ENCODE measurements around the gene CCDC85A.
A peak's percentile ranks its signal among the peaks of the same experiment; 100 is the strongest.

Gene CCDC85A

DNA sequence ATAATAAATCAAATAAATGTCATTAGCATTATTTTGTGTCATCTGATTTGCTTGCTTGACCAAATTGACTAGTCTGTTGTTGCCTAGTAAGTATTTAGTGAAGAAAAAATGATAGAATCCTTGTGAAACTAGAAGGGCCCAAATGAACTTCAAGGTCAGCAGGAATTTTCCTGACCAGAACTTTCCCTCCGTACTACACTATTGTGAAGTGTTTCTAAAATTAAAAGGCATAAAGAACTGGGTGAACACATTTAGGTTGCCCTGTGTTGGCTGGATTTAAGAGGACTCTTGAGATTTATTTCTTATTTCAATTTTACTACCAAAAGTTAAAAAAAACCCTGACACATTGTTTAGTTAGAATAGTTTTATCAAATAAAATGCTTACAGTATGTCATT is 142.6 kb downstream of the CCDC85A start (continued):
- TF ChIP-seq, protein P1, sequence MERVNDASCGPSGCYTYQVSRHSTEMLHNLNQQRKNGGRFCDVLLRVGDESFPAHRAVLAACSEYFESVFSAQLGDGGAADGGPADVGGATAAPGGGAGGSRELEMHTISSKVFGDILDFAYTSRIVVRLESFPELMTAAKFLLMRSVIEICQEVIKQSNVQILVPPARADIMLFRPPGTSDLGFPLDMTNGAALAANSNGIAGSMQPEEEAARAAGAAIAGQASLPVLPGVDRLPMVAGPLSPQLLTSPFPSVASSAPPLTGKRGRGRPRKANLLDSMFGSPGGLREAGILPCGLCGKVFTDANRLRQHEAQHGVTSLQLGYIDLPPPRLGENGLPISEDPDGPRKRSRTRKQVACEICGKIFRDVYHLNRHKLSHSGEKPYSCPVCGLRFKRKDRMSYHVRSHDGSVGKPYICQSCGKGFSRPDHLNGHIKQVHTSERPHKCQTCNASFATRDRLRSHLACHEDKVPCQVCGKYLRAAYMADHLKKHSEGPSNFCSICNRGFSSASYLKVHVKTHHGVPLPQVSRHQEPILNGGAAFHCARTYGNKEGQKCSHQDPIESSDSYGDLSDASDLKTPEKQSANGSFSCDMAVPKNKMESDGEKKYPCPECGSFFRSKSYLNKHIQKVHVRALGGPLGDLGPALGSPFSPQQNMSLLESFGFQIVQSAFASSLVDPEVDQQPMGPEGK (CRISPR knock-in tag; IDR thresholded peaks at IDR 0.05; ENCODE audit: borderline replicate concordance) = no peak
- TF ChIP-seq ZNF8 (CRISPR knock-in tag; IDR thresholded peaks at IDR 0.05) (no peak), TOX (CRISPR knock-in tag; IDR thresholded peaks at IDR 0.05; ENCODE audit: borderline replicate concordance) (no peak), PPARA (CRISPR knock-in tag; IDR thresholded peaks at IDR 0.05; ENCODE audit: borderline replicate concordance) (no peak)

DNA sequence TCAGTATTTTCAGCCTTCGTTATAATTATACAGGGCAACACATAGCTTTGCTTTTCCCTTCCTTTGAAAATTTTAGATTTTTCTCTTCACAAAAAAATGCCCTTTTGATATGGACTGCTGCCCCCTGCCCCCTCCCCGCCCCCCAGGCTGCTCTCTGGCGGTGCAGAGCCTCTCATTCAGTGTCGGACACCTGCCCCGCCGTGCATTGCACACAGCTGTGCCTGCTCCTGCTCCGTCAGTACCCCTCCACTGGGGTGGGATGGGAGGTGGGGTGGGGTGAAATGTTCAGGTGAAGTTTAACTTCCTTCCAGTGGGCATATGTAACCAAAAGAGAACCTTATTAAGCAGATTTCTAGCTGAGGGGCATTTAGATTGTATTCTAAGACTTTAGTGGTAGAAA is 148.0 kb downstream of the CCDC85A start:
- no peak for ATAC-seq
- TF ChIP-seq, protein P2, sequence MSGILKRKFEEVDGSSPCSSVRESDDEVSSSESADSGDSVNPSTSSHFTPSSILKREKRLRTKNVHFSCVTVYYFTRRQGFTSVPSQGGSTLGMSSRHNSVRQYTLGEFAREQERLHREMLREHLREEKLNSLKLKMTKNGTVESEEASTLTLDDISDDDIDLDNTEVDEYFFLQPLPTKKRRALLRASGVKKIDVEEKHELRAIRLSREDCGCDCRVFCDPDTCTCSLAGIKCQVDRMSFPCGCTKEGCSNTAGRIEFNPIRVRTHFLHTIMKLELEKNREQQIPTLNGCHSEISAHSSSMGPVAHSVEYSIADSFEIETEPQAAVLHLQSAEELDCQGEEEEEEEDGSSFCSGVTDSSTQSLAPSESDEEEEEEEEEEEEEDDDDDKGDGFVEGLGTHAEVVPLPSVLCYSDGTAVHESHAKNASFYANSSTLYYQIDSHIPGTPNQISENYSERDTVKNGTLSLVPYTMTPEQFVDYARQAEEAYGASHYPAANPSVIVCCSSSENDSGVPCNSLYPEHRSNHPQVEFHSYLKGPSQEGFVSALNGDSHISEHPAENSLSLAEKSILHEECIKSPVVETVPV (CRISPR knock-in tag; IDR thresholded peaks at IDR 0.05) = no peak
- no peak for TF ChIP-seq ZNF70 (CRISPR knock-in tag; IDR thresholded peaks at IDR 0.05)
- no peak for TF ChIP-seq ESRRG (CRISPR knock-in tag; IDR thresholded peaks at IDR 0.05)
- no peak for TF ChIP-seq SNAI2 (CRISPR knock-in tag; IDR thresholded peaks at IDR 0.05)
- TF ChIP-seq ZNF565 (CRISPR knock-in tag; conservative IDR thresholded peaks at IDR 0.05; ENCODE audit: low read depth) = no peak
- TF ChIP-seq, protein P1 (CRISPR knock-in tag; IDR thresholded peaks at IDR 0.05; ENCODE audit: borderline replicate concordance) = no peak
- no peak for TF ChIP-seq TCF4 (CRISPR knock-in tag; IDR thresholded peaks at IDR 0.05; ENCODE audit: borderline replicate concordance)
- no peak for TF ChIP-seq PPARA (CRISPR knock-in tag; IDR thresholded peaks at IDR 0.05; ENCODE audit: borderline replicate concordance)
- TF ChIP-seq RARB (CRISPR knock-in tag; IDR thresholded peaks at IDR 0.05) = no peak
- no peak for TF ChIP-seq ZNF8 (CRISPR knock-in tag; IDR thresholded peaks at IDR 0.05)
- TF ChIP-seq, protein P3, sequence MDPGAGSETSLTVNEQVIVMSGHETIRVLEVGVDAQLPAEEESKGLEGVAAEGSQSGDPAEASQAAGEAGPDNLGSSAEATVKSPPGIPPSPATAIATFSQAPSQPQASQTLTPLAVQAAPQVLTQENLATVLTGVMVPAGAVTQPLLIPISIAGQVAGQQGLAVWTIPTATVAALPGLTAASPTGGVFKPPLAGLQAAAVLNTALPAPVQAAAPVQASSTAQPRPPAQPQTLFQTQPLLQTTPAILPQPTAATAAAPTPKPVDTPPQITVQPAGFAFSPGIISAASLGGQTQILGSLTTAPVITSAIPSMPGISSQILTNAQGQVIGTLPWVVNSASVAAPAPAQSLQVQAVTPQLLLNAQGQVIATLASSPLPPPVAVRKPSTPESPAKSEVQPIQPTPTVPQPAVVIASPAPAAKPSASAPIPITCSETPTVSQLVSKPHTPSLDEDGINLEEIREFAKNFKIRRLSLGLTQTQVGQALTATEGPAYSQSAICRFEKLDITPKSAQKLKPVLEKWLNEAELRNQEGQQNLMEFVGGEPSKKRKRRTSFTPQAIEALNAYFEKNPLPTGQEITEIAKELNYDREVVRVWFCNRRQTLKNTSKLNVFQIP (CRISPR knock-in tag; IDR thresholded peaks at IDR 0.05; ENCODE audit: borderline replicate concordance, low read depth) = no peak
- no peak for TF ChIP-seq BACH2 (CRISPR knock-in tag; IDR thresholded peaks at IDR 0.05; ENCODE audit: borderline replicate concordance)
- TF ChIP-seq OSR1 (CRISPR knock-in tag; IDR thresholded peaks at IDR 0.05) = no peak
- no peak for TF ChIP-seq ZFP30 (CRISPR knock-in tag; IDR thresholded peaks at IDR 0.05)
- TF ChIP-seq TOX (CRISPR knock-in tag; IDR thresholded peaks at IDR 0.05; ENCODE audit: borderline replicate concordance) = no peak
- TF ChIP-seq ZFP3 (CRISPR knock-in tag; IDR thresholded peaks at IDR 0.05) = no peak
- no peak for TF ChIP-seq ISL1 (CRISPR knock-in tag; IDR thresholded peaks at IDR 0.05)
- no peak for TF ChIP-seq ZC3H10 (CRISPR knock-in tag; IDR thresholded peaks at IDR 0.05)
- TF ChIP-seq, protein P4, sequence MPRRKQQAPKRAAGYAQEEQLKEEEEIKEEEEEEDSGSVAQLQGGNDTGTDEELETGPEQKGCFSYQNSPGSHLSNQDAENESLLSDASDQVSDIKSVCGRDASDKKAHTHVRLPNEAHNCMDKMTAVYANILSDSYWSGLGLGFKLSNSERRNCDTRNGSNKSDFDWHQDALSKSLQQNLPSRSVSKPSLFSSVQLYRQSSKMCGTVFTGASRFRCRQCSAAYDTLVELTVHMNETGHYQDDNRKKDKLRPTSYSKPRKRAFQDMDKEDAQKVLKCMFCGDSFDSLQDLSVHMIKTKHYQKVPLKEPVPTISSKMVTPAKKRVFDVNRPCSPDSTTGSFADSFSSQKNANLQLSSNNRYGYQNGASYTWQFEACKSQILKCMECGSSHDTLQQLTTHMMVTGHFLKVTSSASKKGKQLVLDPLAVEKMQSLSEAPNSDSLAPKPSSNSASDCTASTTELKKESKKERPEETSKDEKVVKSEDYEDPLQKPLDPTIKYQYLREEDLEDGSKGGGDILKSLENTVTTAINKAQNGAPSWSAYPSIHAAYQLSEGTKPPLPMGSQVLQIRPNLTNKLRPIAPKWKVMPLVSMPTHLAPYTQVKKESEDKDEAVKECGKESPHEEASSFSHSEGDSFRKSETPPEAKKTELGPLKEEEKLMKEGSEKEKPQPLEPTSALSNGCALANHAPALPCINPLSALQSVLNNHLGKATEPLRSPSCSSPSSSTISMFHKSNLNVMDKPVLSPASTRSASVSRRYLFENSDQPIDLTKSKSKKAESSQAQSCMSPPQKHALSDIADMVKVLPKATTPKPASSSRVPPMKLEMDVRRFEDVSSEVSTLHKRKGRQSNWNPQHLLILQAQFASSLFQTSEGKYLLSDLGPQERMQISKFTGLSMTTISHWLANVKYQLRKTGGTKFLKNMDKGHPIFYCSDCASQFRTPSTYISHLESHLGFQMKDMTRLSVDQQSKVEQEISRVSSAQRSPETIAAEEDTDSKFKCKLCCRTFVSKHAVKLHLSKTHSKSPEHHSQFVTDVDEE (CRISPR knock-in tag; IDR thresholded peaks at IDR 0.05) = no peak

DNA sequence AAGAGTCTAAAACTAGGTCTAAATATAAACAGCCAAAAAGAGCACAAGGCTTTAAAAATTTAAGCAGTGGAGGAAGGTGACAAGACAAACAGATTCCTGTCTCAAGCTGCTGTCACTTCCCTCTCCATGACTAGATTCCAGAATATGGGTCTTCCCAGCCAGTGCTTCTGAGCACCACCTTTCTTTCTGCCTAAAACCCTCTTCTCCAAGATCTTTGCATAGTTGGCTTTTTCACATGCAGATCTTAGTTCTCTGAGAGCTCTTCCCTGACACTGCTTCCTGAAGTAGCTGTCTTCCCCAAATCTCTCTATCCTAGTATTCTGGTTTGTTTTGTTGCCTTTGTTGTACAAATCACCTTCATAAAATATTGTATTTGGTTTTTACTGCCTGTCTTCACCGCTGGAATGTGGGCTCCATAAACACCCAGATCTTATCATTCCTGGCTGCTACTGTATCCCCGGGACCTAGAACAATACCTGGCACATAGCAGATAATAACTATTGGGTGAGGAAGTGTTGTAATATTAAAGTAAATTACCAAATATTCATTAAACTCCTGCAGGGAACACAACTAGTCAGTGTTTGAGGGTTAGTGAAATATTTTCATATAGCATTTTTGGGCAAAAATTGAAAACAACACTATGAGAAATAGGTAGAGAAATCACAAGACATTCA is 150.2 kb downstream of the CCDC85A start:
- peak; percentile 29 for ATAC-seq
- TF ChIP-seq, protein P3 (CRISPR knock-in tag; IDR thresholded peaks at IDR 0.05; ENCODE audit: borderline replicate concordance, low read depth) = no peak
- no peak for TF ChIP-seq ESRRG (CRISPR knock-in tag; IDR thresholded peaks at IDR 0.05)
- no peak for TF ChIP-seq SNAI2 (CRISPR knock-in tag; IDR thresholded peaks at IDR 0.05)
- TF ChIP-seq OSR1 (CRISPR knock-in tag; IDR thresholded peaks at IDR 0.05) = no peak
- TF ChIP-seq ZFP30 (CRISPR knock-in tag; IDR thresholded peaks at IDR 0.05) = 0 out of 2 replicates have a peak, but pooled peaks have one; percentile 15
- TF ChIP-seq, protein P5, sequence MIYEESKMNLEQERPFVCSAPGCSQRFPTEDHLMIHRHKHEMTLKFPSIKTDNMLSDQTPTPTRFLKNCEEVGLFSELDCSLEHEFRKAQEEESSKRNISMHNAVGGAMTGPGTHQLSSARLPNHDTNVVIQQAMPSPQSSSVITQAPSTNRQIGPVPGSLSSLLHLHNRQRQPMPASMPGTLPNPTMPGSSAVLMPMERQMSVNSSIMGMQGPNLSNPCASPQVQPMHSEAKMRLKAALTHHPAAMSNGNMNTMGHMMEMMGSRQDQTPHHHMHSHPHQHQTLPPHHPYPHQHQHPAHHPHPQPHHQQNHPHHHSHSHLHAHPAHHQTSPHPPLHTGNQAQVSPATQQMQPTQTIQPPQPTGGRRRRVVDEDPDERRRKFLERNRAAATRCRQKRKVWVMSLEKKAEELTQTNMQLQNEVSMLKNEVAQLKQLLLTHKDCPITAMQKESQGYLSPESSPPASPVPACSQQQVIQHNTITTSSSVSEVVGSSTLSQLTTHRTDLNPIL (CRISPR knock-in tag; IDR thresholded peaks at IDR 0.05; ENCODE audit: low read depth) = no peak
- no peak for TF ChIP-seq ZNF8 (CRISPR knock-in tag; IDR thresholded peaks at IDR 0.05)
- TF ChIP-seq TCF4 (CRISPR knock-in tag; IDR thresholded peaks at IDR 0.05; ENCODE audit: borderline replicate concordance) = no peak

Data from SK-N-SH treated with all-trans-retinoic acid at 6 μM for 48 hours (cell line).